C4-2B (cell line): Measurements from ENCODE around the gene SRC.

Source experiments
- ZFX ChIP-seq: fragments of 450-650 bp; IDR thresholded peaks from 2 replicates; pipeline ENCODE4 v1.6.1; 2017
- TF ChIP-seq, protein P1 (sequence below): fragments of 450-650 bp; conservative IDR thresholded peaks from 2 replicates; pipeline ENCODE4 v1.5.1; 2017; ENCODE audit warnings: mild to moderate bottlenecking

DNA sequence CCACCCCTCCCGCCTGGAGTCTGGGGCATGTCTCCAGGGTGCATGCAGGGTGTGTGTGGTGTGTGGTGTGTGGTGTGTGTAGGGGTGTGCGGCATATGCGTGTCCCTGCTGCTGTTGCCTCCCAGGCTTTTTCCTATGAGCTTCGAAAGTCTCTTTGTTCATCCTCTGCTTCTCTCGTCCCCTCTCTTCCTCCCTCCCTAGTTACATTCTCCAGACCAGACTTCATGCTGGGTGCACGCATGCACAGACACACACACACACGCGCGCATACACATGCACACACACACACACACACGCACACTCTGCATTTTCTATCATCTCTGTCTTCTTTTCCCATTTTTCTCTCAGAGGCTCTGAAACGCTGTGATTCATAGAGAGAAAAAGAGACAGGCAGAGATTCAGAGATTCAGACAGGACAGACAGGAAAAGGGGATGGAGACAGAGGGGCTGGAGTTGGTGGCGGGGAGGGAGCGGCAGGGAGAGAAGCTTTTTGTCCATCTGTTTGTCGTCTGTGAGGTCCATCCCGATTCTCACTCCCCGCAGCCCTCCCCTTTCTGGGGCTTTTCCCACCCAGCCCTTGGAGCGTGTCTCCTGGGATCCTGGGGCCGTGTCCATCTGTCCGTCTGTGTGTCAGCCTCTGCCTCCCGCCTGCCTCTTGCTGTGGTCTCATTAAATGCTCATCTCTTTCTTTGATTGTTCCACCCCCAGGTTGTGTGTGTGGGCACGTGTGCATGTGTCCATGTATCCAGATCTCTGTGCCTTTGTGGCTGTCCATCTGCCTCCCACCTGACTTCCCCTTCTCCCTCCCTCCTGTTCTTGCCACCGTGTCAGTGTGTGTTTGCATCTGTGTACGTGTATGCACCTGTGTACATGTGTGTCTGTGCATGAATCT, 62.6 kb downstream of the SRC start:
- TF ChIP-seq, protein P1, sequence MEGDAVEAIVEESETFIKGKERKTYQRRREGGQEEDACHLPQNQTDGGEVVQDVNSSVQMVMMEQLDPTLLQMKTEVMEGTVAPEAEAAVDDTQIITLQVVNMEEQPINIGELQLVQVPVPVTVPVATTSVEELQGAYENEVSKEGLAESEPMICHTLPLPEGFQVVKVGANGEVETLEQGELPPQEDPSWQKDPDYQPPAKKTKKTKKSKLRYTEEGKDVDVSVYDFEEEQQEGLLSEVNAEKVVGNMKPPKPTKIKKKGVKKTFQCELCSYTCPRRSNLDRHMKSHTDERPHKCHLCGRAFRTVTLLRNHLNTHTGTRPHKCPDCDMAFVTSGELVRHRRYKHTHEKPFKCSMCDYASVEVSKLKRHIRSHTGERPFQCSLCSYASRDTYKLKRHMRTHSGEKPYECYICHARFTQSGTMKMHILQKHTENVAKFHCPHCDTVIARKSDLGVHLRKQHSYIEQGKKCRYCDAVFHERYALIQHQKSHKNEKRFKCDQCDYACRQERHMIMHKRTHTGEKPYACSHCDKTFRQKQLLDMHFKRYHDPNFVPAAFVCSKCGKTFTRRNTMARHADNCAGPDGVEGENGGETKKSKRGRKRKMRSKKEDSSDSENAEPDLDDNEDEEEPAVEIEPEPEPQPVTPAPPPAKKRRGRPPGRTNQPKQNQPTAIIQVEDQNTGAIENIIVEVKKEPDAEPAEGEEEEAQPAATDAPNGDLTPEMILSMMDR: no peak
- no peak for TF ChIP-seq ZFX
